Measurements from ENCODE around the gene CCL25. TPM values are rescaled to one million over a fixed set of nuclear protein-coding genes. Genes with fewer than 3 reads are reported as not detected.

CCL25 gene
- polyA plus RNA-seq, 1 donor from 2014 or later = 1.9 TPM

DNA sequence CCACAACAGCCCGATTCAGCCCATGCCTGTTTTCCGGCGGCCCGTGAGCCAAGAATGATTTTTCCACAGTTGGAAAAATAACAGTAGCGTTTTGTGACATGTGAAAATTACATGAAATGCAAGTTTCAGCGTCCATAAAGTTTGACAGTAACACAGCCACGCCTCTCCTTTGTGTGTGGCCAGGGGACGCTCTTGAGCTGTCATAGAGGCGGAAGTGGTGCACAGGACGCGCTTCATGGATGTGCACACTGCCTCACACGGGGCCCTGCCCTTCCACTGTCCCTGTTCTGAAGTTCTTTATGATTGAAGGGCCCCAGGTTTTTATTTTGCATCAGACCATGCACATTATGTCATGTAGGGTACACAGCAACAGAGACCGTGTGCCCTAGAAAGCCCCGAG lies 34.8 kb upstream of the CCL25 start:
- no peak overlapping the region for H2AFZ ChIP-seq (ENCODE audit: low read depth, low read length)
- H3F3A ChIP-seq (ENCODE audit: insufficient read depth, low read length, poor library complexity, severe bottlenecking) = no peaks in the 10 kb centered on the region
- no peaks in the 10 kb centered on the region for H3K9me3 ChIP-seq (ENCODE audit: low read length)
- no peaks in the 10 kb centered on the region for H3K9me2 ChIP-seq (ENCODE audit: insufficient read depth, low read length)
- no peaks in the 10 kb centered on the region for H3K79me2 ChIP-seq (replicated peaks; ENCODE audit: insufficient read depth, low read length)
- H3K27ac ChIP-seq (ENCODE audit: low read length) = no peak overlapping the region
- H3K4me2 ChIP-seq (ENCODE audit: low read length) = no peak overlapping the region
- H3K36me3 ChIP-seq (ENCODE audit: insufficient read depth, low read length) = no peaks in the 10 kb centered on the region
- no peaks in the 10 kb centered on the region for H3K27me3 ChIP-seq (ENCODE audit: insufficient read depth, low read depth, low read length)
- TF ChIP-seq, protein P1, sequence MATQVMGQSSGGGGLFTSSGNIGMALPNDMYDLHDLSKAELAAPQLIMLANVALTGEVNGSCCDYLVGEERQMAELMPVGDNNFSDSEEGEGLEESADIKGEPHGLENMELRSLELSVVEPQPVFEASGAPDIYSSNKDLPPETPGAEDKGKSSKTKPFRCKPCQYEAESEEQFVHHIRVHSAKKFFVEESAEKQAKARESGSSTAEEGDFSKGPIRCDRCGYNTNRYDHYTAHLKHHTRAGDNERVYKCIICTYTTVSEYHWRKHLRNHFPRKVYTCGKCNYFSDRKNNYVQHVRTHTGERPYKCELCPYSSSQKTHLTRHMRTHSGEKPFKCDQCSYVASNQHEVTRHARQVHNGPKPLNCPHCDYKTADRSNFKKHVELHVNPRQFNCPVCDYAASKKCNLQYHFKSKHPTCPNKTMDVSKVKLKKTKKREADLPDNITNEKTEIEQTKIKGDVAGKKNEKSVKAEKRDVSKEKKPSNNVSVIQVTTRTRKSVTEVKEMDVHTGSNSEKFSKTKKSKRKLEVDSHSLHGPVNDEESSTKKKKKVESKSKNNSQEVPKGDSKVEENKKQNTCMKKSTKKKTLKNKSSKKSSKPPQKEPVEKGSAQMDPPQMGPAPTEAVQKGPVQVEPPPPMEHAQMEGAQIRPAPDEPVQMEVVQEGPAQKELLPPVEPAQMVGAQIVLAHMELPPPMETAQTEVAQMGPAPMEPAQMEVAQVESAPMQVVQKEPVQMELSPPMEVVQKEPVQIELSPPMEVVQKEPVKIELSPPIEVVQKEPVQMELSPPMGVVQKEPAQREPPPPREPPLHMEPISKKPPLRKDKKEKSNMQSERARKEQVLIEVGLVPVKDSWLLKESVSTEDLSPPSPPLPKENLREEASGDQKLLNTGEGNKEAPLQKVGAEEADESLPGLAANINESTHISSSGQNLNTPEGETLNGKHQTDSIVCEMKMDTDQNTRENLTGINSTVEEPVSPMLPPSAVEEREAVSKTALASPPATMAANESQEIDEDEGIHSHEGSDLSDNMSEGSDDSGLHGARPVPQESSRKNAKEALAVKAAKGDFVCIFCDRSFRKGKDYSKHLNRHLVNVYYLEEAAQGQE (IDR thresholded peaks at IDR 0.05; ENCODE audit: borderline replicate concordance) = no peak
- no peak for TF ChIP-seq MXI1 (conservative IDR thresholded peaks at IDR 0.05; ENCODE audit: poor library complexity, severe bottlenecking)
- no peak for TF ChIP-seq TAF1 (IDR thresholded peaks at IDR 0.05; ENCODE audit: low read depth)
- no peak for TF ChIP-seq SMC3 (conservative IDR thresholded peaks at IDR 0.05; ENCODE audit: poor library complexity)
- TF ChIP-seq EP300 (conservative IDR thresholded peaks at IDR 0.05; ENCODE audit: poor library complexity, severe bottlenecking) = no peak
- TF ChIP-seq RAD21 (conservative IDR thresholded peaks at IDR 0.05) = no peak
- H3K9ac ChIP-seq (ENCODE audit: low read length) = no peak overlapping the region
- H4K20me1 ChIP-seq (ENCODE audit: insufficient read depth) = no peaks in the 10 kb centered on the region
- H3K4me3 ChIP-seq (ENCODE audit: low read length) = no peak overlapping the region

DNA sequence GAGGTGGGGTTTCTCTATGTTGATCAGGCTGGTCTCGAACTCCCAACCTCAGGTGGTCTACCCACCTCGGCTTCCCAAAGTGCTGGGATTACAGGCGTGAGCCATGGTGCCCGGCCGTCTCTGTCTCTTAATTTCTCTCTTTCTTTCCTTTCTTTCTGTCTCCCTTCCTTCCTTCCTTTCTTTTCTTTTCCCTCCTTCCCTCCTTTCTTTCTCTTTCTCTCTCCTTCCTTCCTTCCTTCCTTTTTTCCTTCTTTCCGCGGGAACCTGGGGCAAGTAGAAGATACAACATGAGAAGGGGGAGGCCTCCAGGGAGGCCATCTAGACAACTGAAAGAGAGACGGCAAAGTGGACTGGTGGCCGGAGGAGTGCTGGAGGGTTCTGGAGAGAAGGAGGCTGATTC lies 31.9 kb upstream of the CCL25 start:
- Histone ChIP-seq H4K20me1 (ENCODE audit: insufficient read depth) (no peaks in the 10 kb centered on the region), H3K4me3 (ENCODE audit: low read length) (no peak overlapping the region), H3F3A (ENCODE audit: insufficient read depth, low read length, poor library complexity, severe bottlenecking) (no peaks in the 10 kb centered on the region), H3K9me3 (ENCODE audit: low read length) (no peaks in the 10 kb centered on the region), H3K79me2 (replicated peaks; ENCODE audit: insufficient read depth, low read length) (no peaks in the 10 kb centered on the region), H3K9me2 (ENCODE audit: insufficient read depth, low read length) (no peaks in the 10 kb centered on the region), H3K36me3 (ENCODE audit: insufficient read depth, low read length) (no peaks in the 10 kb centered on the region), H3K9ac (ENCODE audit: low read length) (no peak overlapping the region), H3K27me3 (ENCODE audit: insufficient read depth, low read depth, low read length) (no peaks in the 10 kb centered on the region), H3K4me2 (ENCODE audit: low read length) (no peak overlapping the region), H3K27ac (ENCODE audit: low read length) (no peak overlapping the region), H2AFZ (ENCODE audit: low read depth, low read length) (no peak overlapping the region)
- TF ChIP-seq EP300 (conservative IDR thresholded peaks at IDR 0.05; ENCODE audit: poor library complexity, severe bottlenecking) = no peak
- no peak for TF ChIP-seq TAF1 (IDR thresholded peaks at IDR 0.05; ENCODE audit: low read depth)
- no peak for TF ChIP-seq RAD21 (conservative IDR thresholded peaks at IDR 0.05)
- no peak for TF ChIP-seq EZH2 (IDR thresholded peaks at IDR 0.05; ENCODE audit: borderline replicate concordance, insufficient read depth, low read length, poor library complexity, severe bottlenecking)
- TF ChIP-seq, protein P2, sequence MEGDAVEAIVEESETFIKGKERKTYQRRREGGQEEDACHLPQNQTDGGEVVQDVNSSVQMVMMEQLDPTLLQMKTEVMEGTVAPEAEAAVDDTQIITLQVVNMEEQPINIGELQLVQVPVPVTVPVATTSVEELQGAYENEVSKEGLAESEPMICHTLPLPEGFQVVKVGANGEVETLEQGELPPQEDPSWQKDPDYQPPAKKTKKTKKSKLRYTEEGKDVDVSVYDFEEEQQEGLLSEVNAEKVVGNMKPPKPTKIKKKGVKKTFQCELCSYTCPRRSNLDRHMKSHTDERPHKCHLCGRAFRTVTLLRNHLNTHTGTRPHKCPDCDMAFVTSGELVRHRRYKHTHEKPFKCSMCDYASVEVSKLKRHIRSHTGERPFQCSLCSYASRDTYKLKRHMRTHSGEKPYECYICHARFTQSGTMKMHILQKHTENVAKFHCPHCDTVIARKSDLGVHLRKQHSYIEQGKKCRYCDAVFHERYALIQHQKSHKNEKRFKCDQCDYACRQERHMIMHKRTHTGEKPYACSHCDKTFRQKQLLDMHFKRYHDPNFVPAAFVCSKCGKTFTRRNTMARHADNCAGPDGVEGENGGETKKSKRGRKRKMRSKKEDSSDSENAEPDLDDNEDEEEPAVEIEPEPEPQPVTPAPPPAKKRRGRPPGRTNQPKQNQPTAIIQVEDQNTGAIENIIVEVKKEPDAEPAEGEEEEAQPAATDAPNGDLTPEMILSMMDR (IDR thresholded peaks at IDR 0.05; ENCODE audit: poor library complexity, severe bottlenecking) = no peak
- TF ChIP-seq, protein P1 (IDR thresholded peaks at IDR 0.05; ENCODE audit: borderline replicate concordance) = no peak
- TF ChIP-seq SMC3 (conservative IDR thresholded peaks at IDR 0.05; ENCODE audit: poor library complexity) = no peak
- TF ChIP-seq MXI1 (conservative IDR thresholded peaks at IDR 0.05; ENCODE audit: poor library complexity, severe bottlenecking) = no peak
- TF ChIP-seq POLR2AphosphoS5 (IDR thresholded peaks at IDR 0.05) = no peak
